Vagina (tissue), 2 donors: ENCODE data around the gene IMPA2. TPM values are rescaled to one million over a fixed set of nuclear protein-coding genes. Genes with fewer than 3 reads are reported as not detected.
A peak's percentile ranks its signal among the peaks of the same experiment; 100 is the strongest.

ENCODE experiments used
- DNase-seq, 2 donors: peaks; one replicate each; pipeline ENCODE4 v3.0.0-alpha.2; 2017; ENCODE audit errors: extremely low spot score in 2 of 2
- H3K27ac ChIP-seq: fragments of 200-600 bp; sonication (generic); one replicate; pipeline ENCODE4 v1.5.1; 2019
- H3K27me3 ChIP-seq: fragments of 200-600 bp; sonication (generic); one replicate; pipeline ENCODE4 v1.5.1; 2019
- H3K36me3 ChIP-seq, 2 donors: fragments of 200-600 bp; sonication (generic); one replicate each; pipeline ENCODE4 v1.5.1; 2017 to 2019
- H3K4me1 ChIP-seq: fragments of 200-600 bp; sonication (generic); one replicate; pipeline ENCODE4 v1.5.1; 2019
- H3K4me3 ChIP-seq, 2 donors: fragments of 200-600 bp; sonication (generic); 1 replicate in 1 of 2; 2 replicates in 1 of 2; pipeline ENCODE4 v1.5.1; 2016 to 2019
- H3K9me3 ChIP-seq: fragments of 200-600 bp; sonication (generic); one replicate; pipeline ENCODE4 v1.5.1; 2019
- CTCF ChIP-seq, 3 experiments: fragments of 450-650 bp in 2 of 3; fragments of 200-600 bp in 1 of 3; sonication (generic) in 1 of 3; IDR thresholded peaks; one replicate each; pipeline ENCODE4 v1.5.1; 2017 to 2019; ENCODE audit warnings: antibody characterized with exemption in 3 of 3, mild to moderate bottlenecking in 2 of 3, moderate library complexity in 2 of 3
- POLR2A ChIP-seq, 2 donors: fragments of 450-650 bp; IDR thresholded peaks; one replicate each; pipeline ENCODE4 v1.6.1; 2017; ENCODE audit warnings: antibody characterized with exemption in 2 of 2, mild to moderate bottlenecking in 2 of 2, moderate library complexity in 2 of 2
- POLR2AphosphoS5 ChIP-seq, 2 donors: sonication (generic); formaldehyde crosslinking; IDR thresholded peaks; one replicate each; pipeline ENCODE4 v1.9.0; 2017; ENCODE audit warnings: antibody characterized with exemption in 2 of 2, mild to moderate bottlenecking in 2 of 2, low read depth in 1 of 2; ENCODE audit not compliant: insufficient read depth in 1 of 2
- intact Hi-C: fragments of 100-400 bp; cut with DNase I; formaldehyde crosslinking; loops from one replicate; pipeline ENCODE4 v1.15.1; 2023
- total RNA-seq: library from RNA; depleted of rRNA; stranded (reverse); fragments of >200 nt; gene quantifications from one replicate; pipeline ENCODE4 v1.2.3, GENCODE V29; 2016

IMPA2 gene
- total RNA-seq, 1 donor from 2014 or later = 128 TPM

DNA sequence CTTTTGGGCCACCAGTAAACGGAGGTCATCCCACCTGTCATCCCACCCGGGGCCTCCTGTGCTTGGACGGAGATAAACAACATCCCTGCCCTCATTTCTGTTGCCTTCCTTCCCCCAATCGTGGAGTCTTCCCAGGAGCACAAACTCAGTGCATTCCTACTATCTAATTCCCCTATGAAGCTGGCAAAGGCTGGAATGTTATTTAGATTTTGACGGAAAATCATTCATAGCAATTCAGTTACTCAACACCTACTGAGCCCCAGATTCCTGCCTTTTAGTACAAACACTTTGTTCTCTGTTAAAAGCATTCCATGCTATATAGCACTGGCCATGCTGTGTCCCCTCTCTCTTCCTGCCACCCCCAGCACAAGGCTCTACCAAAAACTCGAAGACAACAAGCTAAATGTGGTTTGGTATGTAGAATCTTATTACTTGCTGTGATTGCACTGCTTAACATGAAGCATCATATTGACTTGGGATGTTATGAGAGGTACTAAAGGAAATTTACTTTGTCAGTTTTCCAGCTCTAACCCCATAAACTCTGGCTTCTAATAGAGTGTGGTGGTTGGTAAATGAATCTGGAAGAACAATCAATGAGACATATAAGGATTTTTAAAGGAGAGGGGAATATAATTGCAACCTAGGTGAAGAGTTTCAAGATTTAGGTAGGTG is 32.3 kb upstream of the IMPA2 start:
- DNase-seq = no peak
- no peak overlapping the region for H3K4me3 ChIP-seq
- H3K27ac ChIP-seq = peak overlapping the region; percentile 93
- TF ChIP-seq POLR2AphosphoS5 (IDR thresholded peaks at IDR 0.05; ENCODE audit: insufficient read depth in 1 of 2, low read depth in 1 of 2) (no peak), POLR2A (IDR thresholded peaks at IDR 0.05) (no peak), CTCF (IDR thresholded peaks at IDR 0.05) (no peak)
- peaks cover 62% of the 10 kb centered on the region for H3K4me1 ChIP-seq
- no peaks in the 10 kb centered on the region for H3K9me3 ChIP-seq
- intact Hi-C loops = loop anchor here (5.0 kb wide), 1 partner anchor 33 kb away; the partner anchor contains the start of gene IMPA2
- no peaks in the 10 kb centered on the region for H3K36me3 ChIP-seq
- no peaks in the 10 kb centered on the region for H3K27me3 ChIP-seq

DNA sequence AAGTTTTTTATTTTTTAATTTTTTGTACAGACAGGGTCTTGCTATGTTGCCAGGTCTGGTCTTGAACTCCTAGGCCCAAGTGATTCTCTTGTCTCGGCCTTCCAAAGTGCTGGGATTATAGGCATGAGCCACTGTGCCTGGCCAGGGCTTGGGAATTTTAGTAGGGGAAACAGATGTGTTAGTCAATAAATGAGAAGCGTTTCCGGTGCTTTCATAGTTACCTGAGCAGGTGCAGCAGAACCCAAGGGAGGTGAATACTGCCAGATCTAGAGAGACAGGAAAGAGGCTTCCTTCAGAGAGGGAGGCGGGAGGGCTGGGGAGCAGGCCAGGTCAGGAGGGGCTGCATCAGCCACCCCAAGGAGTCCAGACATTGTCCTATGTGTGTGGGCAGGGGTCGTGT is 30.5 kb upstream of the IMPA2 start:
- Histone ChIP-seq H3K27me3 (no peaks in the 10 kb centered on the region), H3K27ac (peak overlapping the region; percentile 45), H3K4me1 (peaks cover 75% of the 10 kb centered on the region), H3K9me3 (no peaks in the 10 kb centered on the region), H3K4me3 (no peak overlapping the region), H3K36me3 (no peaks in the 10 kb centered on the region)
- intact Hi-C loops = no loop called here
- no peak for DNase-seq
- TF ChIP-seq POLR2A (IDR thresholded peaks at IDR 0.05) (no peak), CTCF (IDR thresholded peaks at IDR 0.05) (no peak), POLR2AphosphoS5 (IDR thresholded peaks at IDR 0.05; ENCODE audit: insufficient read depth in 1 of 2, low read depth in 1 of 2) (no peak)

- H3K36me3 ChIP-seq = no peaks in the 10 kb centered on the region
- intact Hi-C loops = no loop called here
- H3K9me3 ChIP-seq = no peaks in the 10 kb centered on the region
- peak overlapping the region; percentile 45 for H3K27ac ChIP-seq
- no peak overlapping the region for H3K4me3 ChIP-seq
- no peaks in the 10 kb centered on the region for H3K27me3 ChIP-seq
- TF ChIP-seq POLR2A (IDR thresholded peaks at IDR 0.05) (no peak), CTCF (IDR thresholded peaks at IDR 0.05) (no peak), POLR2AphosphoS5 (IDR thresholded peaks at IDR 0.05; ENCODE audit: insufficient read depth in 1 of 2, low read depth in 1 of 2) (no peak)
- no peak for DNase-seq
- H3K4me1 ChIP-seq = peaks cover 72% of the 10 kb centered on the region
Observed at GRCh38 chr18:11951390-11951851, 29.9 kb upstream of the IMPA2 start.

GRCh38 chr18:11953113-11953512 is 28.2 kb upstream of the IMPA2 start:
- no peak for TF ChIP-seq CTCF (IDR thresholded peaks at IDR 0.05)
- no peak for TF ChIP-seq POLR2A (IDR thresholded peaks at IDR 0.05)
- TF ChIP-seq POLR2AphosphoS5 (IDR thresholded peaks at IDR 0.05; ENCODE audit: insufficient read depth in 1 of 2, low read depth in 1 of 2) = no peak
- no peaks in the 10 kb centered on the region for H3K27me3 ChIP-seq
- intact Hi-C loops = no loop called here
- H3K4me3 ChIP-seq = no peak overlapping the region
- H3K36me3 ChIP-seq = no peaks in the 10 kb centered on the region
- peak overlapping the region; percentile 71 for H3K27ac ChIP-seq
- no peak for DNase-seq
- peaks cover 60% of the 10 kb centered on the region for H3K4me1 ChIP-seq
- H3K9me3 ChIP-seq = peaks cover 8% of the 10 kb centered on the region
